Measurements from ENCODE around the gene TAAR1.
"Not testable (repeated sequence)": the region's sequence is repeated elsewhere in the genome, so short reads cannot be mapped to it uniquely, and the experiment has no call there.

Gene TAAR1

DNA sequence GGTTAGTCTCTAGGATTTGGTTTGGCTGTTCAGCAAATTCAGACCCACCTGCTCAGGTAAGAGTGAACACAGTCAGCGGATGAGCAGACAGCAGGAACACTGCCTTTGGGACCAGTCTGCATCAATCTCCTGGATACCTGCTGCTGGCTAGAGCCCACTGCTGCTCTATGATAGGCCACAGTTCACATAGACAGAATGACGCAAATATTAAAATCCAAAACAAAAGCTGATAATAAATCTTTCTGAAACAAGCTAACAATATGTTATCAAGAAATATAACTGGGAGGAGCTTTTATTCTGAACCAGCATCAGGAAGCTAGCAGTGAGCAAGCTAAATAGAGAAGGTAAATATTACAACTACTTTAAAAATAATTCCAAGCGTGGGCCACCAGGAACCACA lies at the start of gene TAAR1:
Gene TAAR1, minus strand, starts transcription at position 101 of the 400 bp plus-strand sequence. CDS start 13,179 bp downstream, outside the sequence.
- no peak for DNase-seq
- intact Hi-C loops (cut with DNase I) = no loop called here

DNA sequence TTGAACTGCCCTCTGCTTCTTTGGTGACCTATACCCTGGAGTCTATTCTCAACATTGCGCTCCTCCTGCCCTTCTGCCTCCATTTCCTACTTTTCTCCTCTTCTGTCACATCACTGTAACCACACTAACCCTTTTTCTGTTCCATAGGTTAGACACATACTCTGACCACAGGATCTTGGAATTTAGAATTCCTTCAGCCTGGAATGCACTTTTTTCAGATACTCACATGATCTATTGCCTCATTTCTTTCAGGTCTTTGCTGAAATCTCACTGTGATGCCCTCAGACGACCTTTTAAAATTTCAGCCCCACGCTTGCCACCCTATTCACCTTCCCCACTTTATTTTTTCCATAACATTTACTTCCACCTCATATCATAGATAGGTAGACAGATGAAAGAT lies 49.8 kb upstream of the TAAR1 start:
- intact Hi-C loops (cut with DNase I) = no loop called here
- no peak for DNase-seq

- no peak for DNase-seq
- intact Hi-C loops (cut with DNase I) = no loop called here
Measured at GRCh38 chr6:132708002-132708401, 49.0 kb upstream of the TAAR1 start.

DNA sequence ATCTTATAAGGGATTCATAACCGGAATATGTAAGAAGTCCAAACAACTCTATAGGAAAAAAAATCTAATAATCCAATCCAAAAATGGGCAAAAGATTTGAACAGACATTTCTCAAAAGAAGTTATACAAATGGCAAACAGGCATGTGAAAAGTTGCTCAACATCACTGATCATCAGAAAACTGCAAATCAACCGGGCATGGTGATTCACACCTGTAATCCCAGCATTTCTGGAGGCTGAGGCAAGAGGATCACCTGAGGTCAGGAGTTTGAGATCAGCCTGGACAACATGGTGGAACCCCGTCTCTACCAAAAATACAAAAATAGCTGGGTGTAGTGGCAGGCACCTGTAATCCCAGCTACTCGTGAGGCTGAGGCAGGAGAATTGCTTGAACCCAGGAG lies 47.8 kb upstream of the TAAR1 start:
- DNase-seq; intact Hi-C loops (cut with DNase I): not testable (repeated sequence)

GRCh38 chr6:132703936-132704335 lies 45.0 kb upstream of the TAAR1 start:
- intact Hi-C loops (cut with DNase I) = no loop called here
- no peak for DNase-seq

DNA sequence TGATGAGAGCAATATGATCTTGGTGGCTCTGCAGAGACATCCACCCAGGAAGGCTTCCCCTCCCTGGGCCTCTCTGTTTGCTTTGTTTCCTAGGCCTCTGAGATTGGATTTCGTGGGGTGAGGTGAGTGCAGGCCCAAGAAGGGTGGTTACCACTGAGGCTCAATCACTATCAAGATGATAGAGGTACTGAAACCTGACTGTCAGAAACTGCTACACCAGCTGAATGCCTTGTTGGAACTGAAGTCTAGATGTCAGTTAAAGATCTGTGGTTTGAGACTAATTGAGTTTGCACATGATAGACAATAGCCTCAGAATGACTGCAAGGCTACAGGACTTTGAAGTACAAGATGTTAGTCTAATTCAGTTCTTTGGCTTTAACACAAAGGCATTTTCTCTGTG lies 39.6 kb upstream of the TAAR1 start:
- intact Hi-C loops (cut with DNase I) = no loop called here
- no peak for DNase-seq

DNA sequence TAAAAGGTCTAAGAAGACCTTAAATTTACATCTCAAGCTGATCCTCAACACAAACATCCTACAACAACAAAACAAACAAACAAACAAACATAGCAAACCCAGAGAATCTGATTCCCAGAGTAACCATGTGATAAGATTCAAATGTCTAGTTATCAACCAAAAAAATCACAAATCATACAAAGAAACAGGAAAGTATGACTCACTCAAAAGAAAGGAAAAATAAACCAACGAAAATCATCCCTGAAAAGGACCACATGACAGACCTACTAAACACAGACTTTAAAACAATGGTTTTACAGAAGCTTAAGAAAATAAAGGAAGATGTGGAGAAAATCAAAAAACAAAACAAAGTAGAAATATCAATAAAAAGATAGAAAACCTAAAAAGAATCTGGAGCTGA lies 36.8 kb upstream of the TAAR1 start:
- no peak for DNase-seq
- intact Hi-C loops (cut with DNase I) = no loop called here

GRCh38 chr6:132693478-132693877 lies 34.5 kb upstream of the TAAR1 start:
- DNase-seq = no peak
- intact Hi-C loops (cut with DNase I) = no loop called here

- intact Hi-C loops (cut with DNase I) = no loop called here
- no peak for DNase-seq
Measured at GRCh38 chr6:132690678-132691077, 31.7 kb upstream of the TAAR1 start.

GRCh38 chr6:132687306-132687705 lies 28.3 kb upstream of the TAAR1 start:
- intact Hi-C loops (cut with DNase I) = no loop called here
- DNase-seq = no peak

DNA sequence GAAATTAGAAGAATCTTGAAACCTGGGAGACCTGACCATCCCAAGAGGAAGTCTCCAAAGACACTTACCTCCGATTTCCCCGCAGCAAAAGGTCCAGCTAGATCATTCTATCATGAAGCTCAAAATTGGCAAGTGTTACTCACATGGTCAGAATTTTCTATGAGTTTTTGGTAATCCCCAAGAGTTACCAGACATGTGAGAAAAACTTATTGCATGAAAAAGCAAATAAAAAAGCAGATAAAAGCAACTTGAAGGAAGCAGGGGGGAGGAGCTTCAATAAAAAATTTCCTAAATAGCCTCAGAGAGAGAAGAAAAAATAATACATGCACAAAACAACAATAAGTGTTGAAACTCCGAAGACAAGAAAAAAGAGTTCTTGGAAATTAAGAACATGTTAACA lies 27.5 kb upstream of the TAAR1 start:
- intact Hi-C loops (cut with DNase I) = no loop called here
- DNase-seq = no peak

GRCh38 chr6:132685009-132685408 lies 26.0 kb upstream of the TAAR1 start:
- intact Hi-C loops (cut with DNase I) = no loop called here
- DNase-seq = no peak

GRCh38 chr6:132684272-132684671 lies 25.3 kb upstream of the TAAR1 start:
- intact Hi-C loops (cut with DNase I) = no loop called here

GRCh38 chr6:132683543-132683942 lies 24.6 kb upstream of the TAAR1 start:
- no peak for DNase-seq
- intact Hi-C loops (cut with DNase I) = no loop called here

More at GRCh38 chr6:132684272-132684671, 25.3 kb upstream of the TAAR1 start:
- no peak for DNase-seq

- not testable (repeated sequence) for DNase-seq
Measured at GRCh38 chr6:132679094-132679493, 20.1 kb upstream of the TAAR1 start.

DNA sequence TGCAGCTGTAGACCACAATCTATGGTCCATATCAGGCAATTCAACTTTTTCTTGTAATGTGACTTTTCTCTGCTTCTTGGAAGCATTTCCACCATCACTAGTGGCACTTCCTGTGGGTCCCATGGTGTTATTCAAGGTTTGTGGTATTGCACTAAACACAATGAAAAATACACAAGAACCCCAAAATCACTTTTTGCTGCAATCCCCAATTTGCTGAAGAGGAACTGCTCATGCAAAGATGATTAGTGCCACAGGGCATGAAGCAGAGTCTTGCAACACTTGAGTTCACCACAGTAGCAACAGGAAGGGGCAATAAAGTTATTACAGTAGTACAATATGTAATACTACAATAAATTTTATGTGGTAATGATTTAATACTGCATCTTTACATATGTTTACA lies 16.8 kb upstream of the TAAR1 start:
- intact Hi-C loops (cut with DNase I) = no loop called here
- DNase-seq = no peak

More at GRCh38 chr6:132679094-132679493, 20.1 kb upstream of the TAAR1 start:
- intact Hi-C loops (cut with DNase I) = not testable (repeated sequence)

- intact Hi-C loops (cut with DNase I) = no loop called here
- DNase-seq = no peak
Measured at GRCh38 chr6:132675002-132675401, 16.0 kb upstream of the TAAR1 start.

DNA sequence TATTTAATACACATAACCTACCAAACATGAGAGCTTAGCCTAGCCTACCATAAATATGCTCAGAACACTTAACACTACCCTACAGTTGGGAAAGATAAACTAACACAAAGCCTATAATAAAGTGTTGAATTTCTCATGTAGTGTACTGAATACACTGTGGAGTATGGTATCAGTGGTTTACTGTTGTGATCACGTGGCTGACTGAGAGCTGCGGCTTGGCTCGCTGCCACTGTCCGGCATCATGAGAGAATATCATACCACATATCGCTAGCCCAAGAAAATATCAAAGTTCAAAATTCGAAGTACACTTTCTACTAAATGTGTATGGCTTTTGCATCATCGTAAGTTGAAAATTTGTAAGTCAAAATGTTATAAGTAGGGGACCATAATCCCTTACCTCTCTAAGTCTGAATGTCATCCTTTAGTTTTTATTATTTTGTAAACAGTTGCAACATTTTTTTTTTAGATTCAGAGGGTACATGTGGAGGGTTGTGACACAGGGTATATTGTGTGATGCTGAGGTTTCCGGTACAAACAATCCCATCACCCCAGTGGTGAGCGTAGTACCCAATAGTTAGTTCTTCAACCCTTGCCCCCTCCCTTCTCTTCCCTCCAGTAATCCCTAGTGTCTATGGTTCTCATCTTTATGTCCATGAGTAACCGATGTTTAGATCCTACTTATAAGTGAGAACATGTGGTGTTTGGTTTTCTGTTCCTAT lies 14.6 kb upstream of the TAAR1 start:
- DNase-seq = no peak
- intact Hi-C loops (cut with DNase I) = no loop called here

- intact Hi-C loops (cut with DNase I) = no loop called here
Measured at GRCh38 chr6:132671295-132671694, 12.3 kb upstream of the TAAR1 start.

GRCh38 chr6:132669690-132670291 lies 10.8 kb upstream of the TAAR1 start:
- DNase-seq = no peak
- intact Hi-C loops (cut with DNase I) = loop anchor here (1.0 kb wide), 1 partner anchor 99 kb away; no protein-coding TSS in a partner anchor

More at GRCh38 chr6:132671295-132671694, 12.3 kb upstream of the TAAR1 start:
- DNase-seq = no peak

GRCh38 chr6:132666118-132666517 lies 7.1 kb upstream of the TAAR1 start:
- no peak for DNase-seq
- intact Hi-C loops (cut with DNase I) = no loop called here
